ENCODE results near the gene CEP72. TPM values are rescaled to one million over a fixed set of nuclear protein-coding genes. Genes with fewer than 3 reads are reported as not detected.
"Not testable (repeated sequence)": the region's sequence is repeated elsewhere in the genome, so short reads cannot be mapped to it uniquely, and the experiment has no call there.

CEP72 gene
- total and polyA plus RNA-seq, 7 donors, result 0.36 to 7.1 (median 1.6) TPM

- WGBS, 2 donors, result 90 to 99% methylated on average over 2 to 3 of the region's 3 CpGs
- H3K27ac ChIP-seq, result peak overlapping the region in 1 of 4 donors; percentile 66
- DNase-seq, result peak; percentile 22
- H3K9me3 ChIP-seq; H3K4me1 ChIP-seq; H3K27me3 ChIP-seq; intact Hi-C loops (cut with DNase I); H3K36me3 ChIP-seq; H3K4me3 ChIP-seq: not testable (repeated sequence)
Measured at GRCh38 chr5:682216-682615, 70.1 kb downstream of the CEP72 start.

DNA sequence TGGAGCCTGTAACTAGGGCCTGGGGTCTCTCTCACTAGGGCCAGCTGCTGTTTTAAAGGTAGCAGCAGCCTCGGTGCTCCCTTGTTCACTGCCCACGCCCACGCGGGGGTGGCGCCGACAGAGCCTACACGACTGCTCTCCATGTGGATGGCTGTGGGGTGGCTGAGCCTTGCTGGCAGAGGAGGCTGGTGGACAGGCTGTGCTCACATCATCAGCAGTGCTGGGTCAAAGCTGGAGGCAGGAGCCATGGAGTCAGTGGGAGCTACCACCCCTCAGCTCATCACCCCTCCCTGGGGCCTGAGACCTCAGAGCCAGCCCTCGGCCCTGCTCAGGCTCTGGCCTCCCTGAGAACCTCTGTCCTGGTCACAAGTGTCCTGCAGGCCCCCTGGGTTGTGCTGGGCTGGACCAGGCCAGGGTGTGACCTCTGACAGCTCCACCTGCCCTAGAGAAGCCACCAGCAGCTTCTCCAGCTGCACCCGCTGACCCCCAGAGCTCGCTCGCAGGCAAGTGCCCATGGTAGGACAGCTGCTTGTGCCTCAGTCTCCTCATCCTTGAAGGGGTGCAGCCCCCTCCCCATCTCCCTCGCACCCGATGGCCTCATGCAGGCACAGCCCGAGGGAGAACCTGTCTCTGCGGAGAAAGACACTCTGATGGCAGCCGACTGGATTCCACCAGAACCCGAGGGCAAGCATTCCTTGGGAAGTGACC is 70.7 kb downstream of the CEP72 start:
- H3K4me1 ChIP-seq; H3K27me3 ChIP-seq; intact Hi-C loops (cut with DNase I); H3K36me3 ChIP-seq; H3K9me3 ChIP-seq; H3K4me3 ChIP-seq: not testable (repeated sequence)
- DNase-seq, result peak; percentile 63
- WGBS, 2 donors, result 84 to 89% methylated on average over 17 of the region's 17 CpGs
- peak overlapping the region in 1 of 4 donors; percentile 66 for H3K27ac ChIP-seq

- intact Hi-C loops (cut with DNase I), result no loop called here
- WGBS, 2 donors, result 84 to 92% methylated on average over 30 of the region's 30 CpGs
Measured at GRCh38 chr5:683551-684481, 71.7 kb downstream of the CEP72 start.

GRCh38 chr5:684751-685216 is 72.6 kb downstream of the CEP72 start:
- no peak overlapping the region for H3K4me3 ChIP-seq
- DNase-seq, result peak; percentile 57
- H3K27ac ChIP-seq, result peak overlapping the region in 1 of 4 donors; percentile 66
- H3K4me1 ChIP-seq, result no peaks in the 10 kb centered on the region
- H3K9me3 ChIP-seq, result no peaks in the 10 kb centered on the region
- intact Hi-C loops (cut with DNase I), result no loop called here
- TF ChIP-seq POLR2A (IDR thresholded peaks at IDR 0.05) (no peak), EP300 (IDR thresholded peaks at IDR 0.05) (no peak), CTCF (IDR thresholded peaks at IDR 0.05) (no peak), POLR2AphosphoS5 (IDR thresholded peaks at IDR 0.05) (no peak)
- no peaks in the 10 kb centered on the region for H3K27me3 ChIP-seq
- no peaks in the 10 kb centered on the region for H3K36me3 ChIP-seq
- WGBS, 2 donors, result 81 to 91% methylated on average over 17 of the region's 17 CpGs

More at GRCh38 chr5:683551-684481, 71.7 kb downstream of the CEP72 start:
- Histone ChIP-seq H3K4me3 (no peak overlapping the region), H3K4me1 (no peaks in the 10 kb centered on the region), H3K27me3 (no peaks in the 10 kb centered on the region), H3K27ac (peak overlapping the region in 1 of 4 donors; percentile 66), H3K9me3 (no peaks in the 10 kb centered on the region), H3K36me3 (no peaks in the 10 kb centered on the region)
- TF ChIP-seq POLR2A (IDR thresholded peaks at IDR 0.05) (no peak), POLR2AphosphoS5 (IDR thresholded peaks at IDR 0.05) (no peak)
- DNase-seq, result peak; percentile 72

DNA sequence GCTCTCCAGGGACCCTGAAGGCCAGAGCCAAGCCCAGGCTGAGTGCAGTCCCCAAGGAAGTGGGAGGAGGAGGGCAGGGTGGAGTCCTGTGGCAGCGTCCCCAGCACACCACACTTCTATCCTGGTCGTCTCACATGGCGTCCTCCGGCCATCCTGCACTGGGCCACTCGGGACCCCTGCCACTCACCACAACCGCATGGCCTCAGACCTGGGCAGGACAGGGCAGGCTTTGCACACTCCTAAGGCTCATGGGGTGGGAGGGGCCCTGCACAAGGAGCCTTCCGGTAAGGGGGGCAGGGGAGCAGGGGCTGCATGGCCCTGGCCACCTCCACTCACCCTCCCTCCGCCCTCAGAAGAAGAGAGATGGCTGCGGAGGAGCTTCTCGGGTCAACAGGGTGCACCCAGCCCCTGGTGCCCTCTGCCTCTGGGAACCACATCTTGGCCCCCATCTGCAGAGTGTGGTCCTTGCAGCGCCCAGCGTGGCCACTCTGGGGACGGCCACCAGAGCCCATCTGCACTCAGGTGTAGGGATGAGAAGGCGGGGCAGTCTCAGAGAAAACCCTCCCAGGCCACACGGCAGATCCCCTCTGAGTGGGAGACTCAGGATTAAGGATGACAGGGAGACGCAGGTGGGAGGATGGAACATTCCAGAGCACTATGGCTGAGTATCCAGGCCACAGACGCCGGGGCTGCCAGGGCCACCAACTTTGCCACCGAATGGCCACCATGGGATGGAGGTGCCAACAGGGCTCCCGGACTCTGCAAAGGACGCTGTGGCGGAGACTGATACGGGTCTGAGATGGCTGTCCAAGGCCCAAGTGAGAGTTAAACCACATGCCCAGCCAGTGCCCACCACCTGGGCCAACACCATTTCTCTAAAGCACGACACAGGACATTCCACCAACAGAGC is 73.4 kb downstream of the CEP72 start:
- no peak overlapping the region for H3K4me3 ChIP-seq
- 89 to 94% methylated on average over 24 of the region's 24 CpGs for WGBS, 2 donors
- H3K9me3 ChIP-seq, result no peaks in the 10 kb centered on the region
- H3K4me1 ChIP-seq, result no peaks in the 10 kb centered on the region
- TF ChIP-seq POLR2A (IDR thresholded peaks at IDR 0.05) (no peak), EP300 (IDR thresholded peaks at IDR 0.05) (no peak), POLR2AphosphoS5 (IDR thresholded peaks at IDR 0.05) (no peak)
- no peaks in the 10 kb centered on the region for H3K36me3 ChIP-seq
- H3K27ac ChIP-seq, result peak overlapping the region in 1 of 4 donors; percentile 66
- no peaks in the 10 kb centered on the region for H3K27me3 ChIP-seq
- intact Hi-C loops (cut with DNase I), result no loop called here
- DNase-seq, result peak; percentile 55

DNA sequence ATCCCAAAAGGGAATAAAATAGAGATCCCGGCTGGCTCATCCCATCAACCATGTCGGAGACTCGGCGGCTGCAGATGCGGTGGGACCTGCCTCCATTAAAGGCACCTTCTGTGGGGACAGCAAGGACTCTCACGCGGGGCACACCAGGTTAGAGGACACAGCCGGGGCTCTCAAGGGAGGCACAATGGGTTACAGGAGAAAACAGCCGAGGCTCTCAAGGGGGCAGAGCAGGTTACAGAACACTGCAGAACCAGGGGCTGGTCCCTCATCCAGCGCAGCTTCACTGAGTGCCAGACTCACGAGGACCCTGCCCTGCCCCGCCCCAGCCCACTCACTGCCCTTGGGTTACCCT is 74.0 kb downstream of the CEP72 start:
- H3K27ac ChIP-seq; H3K36me3 ChIP-seq; H3K4me3 ChIP-seq; DNase-seq; H3K4me1 ChIP-seq; H3K9me3 ChIP-seq; H3K27me3 ChIP-seq; intact Hi-C loops (cut with DNase I): not testable (repeated sequence)
- WGBS, 2 donors, result 92 to 93% methylated on average over 12 of the region's 12 CpGs

- H3K4me1 ChIP-seq; H3K27me3 ChIP-seq; intact Hi-C loops (cut with DNase I); H3K27ac ChIP-seq; H3K36me3 ChIP-seq; H3K4me3 ChIP-seq; H3K9me3 ChIP-seq: not testable (repeated sequence)
- WGBS, 2 donors, result 80 to 91% methylated on average over 12 of the region's 12 CpGs
- DNase-seq, result peak; percentile 39
Measured at GRCh38 chr5:686936-687335, 74.8 kb downstream of the CEP72 start.

DNA sequence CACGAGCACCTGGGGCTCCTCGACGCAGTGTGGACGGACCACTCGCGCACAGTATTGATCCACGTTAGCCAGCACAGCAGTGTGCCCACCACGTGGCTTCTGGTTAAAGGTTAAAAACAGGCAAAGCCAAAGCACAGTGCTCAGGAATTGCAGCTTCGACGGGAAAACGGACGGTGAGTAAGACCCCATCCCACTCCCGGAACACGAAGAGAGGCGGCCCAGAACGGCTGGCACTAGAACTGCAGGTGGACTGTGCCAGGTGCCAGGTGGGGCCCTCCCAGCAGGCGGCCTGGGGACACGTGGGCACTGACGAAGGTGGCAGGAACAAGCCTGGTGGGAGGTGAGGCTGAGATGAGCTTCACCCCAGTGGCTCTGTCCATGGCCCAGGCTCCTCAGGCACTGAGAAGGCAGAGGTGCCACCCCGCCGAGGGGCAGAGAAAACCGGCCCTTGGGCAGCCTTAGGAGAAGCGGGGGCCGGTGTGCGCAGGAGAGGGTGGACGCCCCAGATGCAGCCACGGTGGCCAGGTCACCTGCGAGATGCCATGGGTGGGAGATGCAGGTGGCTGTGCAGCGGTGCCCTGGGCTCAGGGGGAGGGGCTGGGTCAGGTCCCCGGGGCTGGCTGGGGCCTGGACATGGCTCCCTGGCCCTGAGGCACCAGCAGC is 76.3 kb downstream of the CEP72 start:
- 86 to 89% methylated on average over 18 to 29 of the region's 30 CpGs for WGBS, 2 donors
- peak; percentile 61 for DNase-seq
- intact Hi-C loops (cut with DNase I), result not testable (repeated sequence)

DNA sequence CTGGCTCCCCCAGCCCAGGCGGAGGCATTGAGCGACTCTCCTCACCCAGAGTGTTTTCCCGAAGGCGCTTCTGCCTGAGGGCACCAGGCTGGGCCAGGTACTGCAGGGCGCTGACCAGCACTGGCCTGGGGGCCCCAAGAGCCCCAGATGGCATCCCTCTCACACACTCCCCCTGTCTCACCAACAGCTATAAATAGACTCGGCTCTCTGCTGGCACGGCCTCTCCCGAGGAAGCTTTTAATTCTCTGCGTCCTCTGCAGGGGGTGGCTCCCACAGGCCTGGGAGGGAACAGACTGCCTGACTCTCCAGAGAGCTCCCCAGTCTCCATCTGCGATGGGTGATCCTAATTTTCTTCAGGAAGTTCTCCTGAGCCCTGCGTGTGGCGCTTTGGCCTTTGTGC is 78.2 kb downstream of the CEP72 start:
- H3K27ac ChIP-seq; H3K27me3 ChIP-seq; intact Hi-C loops (cut with DNase I); H3K36me3 ChIP-seq; H3K9me3 ChIP-seq; H3K4me3 ChIP-seq; H3K4me1 ChIP-seq; DNase-seq: not testable (repeated sequence)
- no CpG with 5 or more reads among the region's 12 CpGs for WGBS, 2 donors

More for the DNA sequence above, 76.3 kb downstream of the CEP72 start:
- not testable (repeated sequence) for H3K4me3 ChIP-seq, H3K36me3 ChIP-seq, H3K9me3 ChIP-seq, H3K4me1 ChIP-seq, H3K27ac ChIP-seq, H3K27me3 ChIP-seq

DNA sequence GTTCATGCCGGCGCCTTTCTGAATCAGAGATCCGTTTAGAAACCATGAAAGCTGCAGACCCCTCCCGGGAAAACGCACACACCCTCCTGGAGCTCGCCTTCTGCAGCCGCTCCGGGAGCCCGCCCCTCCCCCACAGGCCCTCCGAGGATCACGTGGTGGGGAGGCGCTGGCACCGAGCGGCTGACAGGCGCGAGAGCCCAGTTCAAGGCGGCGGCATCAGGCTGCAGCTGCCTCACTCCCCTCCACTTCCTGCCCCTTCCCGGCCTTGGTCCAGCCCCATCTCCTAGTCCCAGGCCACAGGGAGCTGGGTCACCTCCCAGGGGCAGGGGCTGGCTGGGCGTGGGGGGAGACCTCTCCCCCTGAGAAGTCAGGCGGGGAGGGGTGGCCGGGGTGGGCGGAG is 78.9 kb downstream of the CEP72 start:
- H3K27ac ChIP-seq, result peak overlapping the region in 2 of 4 donors; percentile 49 to 89
- intact Hi-C loops (cut with DNase I); H3K4me1 ChIP-seq; H3K27me3 ChIP-seq; H3K9me3 ChIP-seq; H3K4me3 ChIP-seq; H3K36me3 ChIP-seq: not testable (repeated sequence)
- DNase-seq, result peak; percentile 78
- WGBS, 2 donors, result 2% methylated on average over 18 of the region's 23 CpGs; no CpG with 5 or more reads in 1 of the 2 donors
